Measurements from ENCODE around the gene ASAH2.

GRCh38 chr10:50210876-50211275, 40.4 kb downstream of the ASAH2 start:
- TF ChIP-seq CTCF (IDR thresholded peaks at IDR 0.05; ENCODE audit: poor library complexity, severe bottlenecking) (no peak), POLR2AphosphoS5 (IDR thresholded peaks at IDR 0.05) (no peak)

Measured in neural cell (in vitro differentiated cells).